NCI-H2107 treated with DMSO at 0.1 percent for 48 hours (cell line): ENCODE data around the gene PSMB11.

Source experiments
- DNase-seq: peaks from one replicate; lab custom pipeline; 2025; ENCODE audit not compliant: unreplicated experiment; lab: John Stamatoyannopoulos, UW

Gene PSMB11

DNA sequence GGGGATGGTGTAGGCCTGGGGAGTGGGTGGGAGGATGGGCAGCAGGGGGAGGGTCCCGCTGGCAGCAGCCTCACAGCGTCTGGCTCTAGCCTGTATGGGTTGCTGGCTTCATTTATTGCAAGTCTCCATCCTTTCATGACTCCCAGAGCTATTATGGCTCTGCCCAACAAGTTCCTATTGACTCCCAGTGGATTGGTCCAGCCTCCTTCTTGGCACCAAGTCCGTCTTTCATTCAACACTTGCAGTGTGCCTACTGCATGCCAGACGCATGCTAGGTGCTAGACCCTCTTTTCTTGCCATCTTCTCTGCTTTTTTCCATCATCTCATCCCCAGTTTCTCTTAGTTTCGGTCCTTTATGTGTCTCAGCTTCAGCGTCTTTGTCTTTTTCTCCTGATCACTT, 1.1 kb downstream of the PSMB11 start:
- no peak for DNase-seq

DNA sequence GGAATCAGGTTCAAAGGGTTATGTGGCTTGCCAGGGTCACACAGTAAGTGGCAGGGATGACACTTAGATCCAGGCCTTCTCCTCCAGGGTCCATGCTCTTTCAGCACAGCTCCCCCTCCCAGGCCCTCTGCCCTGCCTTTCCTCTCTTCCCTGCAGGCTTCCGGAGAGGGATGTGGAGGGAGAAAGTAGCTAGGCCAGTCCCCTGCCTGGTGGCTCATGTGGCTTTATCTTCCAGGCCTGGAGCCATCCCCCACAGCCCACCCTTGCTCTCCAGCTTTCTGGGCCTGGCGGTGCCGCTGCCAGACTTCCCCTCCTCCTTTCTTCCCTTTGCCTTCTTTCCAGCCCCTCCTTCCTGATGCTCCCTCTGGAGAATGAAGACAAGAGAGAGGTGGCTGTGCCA, 1.7 kb downstream of the PSMB11 start:
- DNase-seq, result no peak

DNA sequence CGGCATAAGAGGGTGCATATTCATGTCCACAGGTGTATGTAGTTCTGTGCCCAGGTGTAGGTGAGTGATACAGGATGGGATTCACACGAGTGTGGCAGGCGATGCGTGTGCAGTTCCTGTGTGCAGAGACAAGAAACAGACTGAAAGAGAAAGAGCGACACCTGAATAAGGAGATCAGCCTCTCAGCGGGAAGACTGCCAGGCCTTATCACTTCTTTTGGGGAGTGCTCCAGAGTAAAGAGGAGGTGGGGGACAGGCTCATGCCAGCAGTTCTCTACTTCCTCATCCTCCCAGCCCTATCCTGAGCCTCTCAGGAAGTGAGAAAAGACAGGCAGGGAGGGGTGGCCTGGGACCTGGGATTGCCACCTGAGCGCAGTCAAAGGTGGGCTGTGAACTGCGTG, 2.8 kb downstream of the PSMB11 start:
- DNase-seq, result no peak

DNA sequence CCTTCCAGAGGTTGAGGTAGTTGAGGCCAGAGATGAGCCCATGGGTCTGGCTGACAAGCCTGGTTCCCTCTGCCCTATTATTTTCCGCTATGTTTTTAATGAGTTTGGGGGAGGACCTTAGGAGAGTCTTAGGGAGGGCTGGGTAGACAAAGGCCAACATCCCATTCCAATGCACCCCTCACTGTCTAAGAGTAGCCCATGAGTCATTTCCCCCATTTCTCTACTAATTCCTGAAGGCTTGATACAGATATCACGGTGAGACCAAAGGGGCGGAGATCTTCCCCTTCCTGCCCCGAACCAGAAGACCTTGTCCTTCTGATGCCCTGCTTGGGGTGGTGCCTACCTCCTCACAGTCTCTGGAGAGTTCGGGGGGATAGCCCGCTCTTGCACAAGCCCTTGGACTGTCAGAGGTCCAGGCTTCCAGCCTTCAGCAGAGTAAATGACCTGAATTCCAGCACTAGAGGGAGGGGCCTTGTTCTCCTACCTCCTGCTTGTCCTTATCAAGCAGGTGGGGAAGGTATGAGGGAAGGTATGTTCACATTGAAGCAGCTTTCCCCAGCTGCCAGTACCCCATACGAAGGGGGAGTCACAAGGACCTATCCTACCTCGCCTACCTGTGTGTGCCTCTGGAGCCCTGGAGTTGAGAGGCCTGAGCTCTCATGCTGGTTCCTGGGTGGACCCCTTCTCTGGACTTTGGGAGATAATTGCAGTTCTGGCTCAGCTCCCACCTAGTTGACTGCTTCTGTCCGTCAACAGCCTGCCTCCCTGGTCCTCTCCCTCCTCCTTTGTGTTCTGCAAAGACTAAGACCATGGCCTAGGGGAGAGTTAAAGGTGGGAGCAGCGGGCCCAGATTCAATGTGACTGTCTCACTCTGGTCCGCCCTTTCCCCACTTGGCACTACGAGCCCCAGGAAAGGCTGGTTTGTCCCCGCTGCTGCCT, 3.7 kb downstream of the PSMB11 start:
- DNase-seq, result no peak

DNA sequence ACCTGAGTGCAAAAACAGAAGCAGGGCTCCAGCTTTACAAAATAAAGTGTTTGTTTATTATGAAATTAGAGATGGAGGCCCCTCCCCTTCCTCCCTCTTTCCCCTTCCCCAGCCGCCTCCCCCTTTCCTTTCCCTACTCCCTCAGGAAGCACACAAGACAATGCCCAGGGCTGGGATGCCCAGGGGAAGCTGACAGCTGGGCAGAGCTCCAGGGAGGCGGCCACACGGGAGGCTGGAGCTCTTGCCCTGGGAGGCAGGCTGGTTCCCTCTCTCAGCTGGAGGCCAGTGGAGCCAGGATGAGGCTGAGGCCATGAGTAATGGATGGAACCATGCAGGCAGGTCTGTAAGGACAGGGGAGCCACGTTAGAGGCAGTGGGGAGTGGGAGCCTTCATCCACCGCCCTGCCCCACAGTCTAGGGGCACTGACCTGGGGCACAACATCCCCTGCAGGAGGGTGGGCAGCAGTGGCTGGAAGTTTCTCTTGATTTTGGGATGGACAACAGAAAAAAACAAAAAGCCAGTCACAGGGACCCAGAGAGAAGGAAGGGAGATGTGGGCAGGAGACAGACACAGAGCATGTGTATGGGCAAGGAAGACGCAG, 5.1 kb downstream of the PSMB11 start:
- DNase-seq, result no peak

DNA sequence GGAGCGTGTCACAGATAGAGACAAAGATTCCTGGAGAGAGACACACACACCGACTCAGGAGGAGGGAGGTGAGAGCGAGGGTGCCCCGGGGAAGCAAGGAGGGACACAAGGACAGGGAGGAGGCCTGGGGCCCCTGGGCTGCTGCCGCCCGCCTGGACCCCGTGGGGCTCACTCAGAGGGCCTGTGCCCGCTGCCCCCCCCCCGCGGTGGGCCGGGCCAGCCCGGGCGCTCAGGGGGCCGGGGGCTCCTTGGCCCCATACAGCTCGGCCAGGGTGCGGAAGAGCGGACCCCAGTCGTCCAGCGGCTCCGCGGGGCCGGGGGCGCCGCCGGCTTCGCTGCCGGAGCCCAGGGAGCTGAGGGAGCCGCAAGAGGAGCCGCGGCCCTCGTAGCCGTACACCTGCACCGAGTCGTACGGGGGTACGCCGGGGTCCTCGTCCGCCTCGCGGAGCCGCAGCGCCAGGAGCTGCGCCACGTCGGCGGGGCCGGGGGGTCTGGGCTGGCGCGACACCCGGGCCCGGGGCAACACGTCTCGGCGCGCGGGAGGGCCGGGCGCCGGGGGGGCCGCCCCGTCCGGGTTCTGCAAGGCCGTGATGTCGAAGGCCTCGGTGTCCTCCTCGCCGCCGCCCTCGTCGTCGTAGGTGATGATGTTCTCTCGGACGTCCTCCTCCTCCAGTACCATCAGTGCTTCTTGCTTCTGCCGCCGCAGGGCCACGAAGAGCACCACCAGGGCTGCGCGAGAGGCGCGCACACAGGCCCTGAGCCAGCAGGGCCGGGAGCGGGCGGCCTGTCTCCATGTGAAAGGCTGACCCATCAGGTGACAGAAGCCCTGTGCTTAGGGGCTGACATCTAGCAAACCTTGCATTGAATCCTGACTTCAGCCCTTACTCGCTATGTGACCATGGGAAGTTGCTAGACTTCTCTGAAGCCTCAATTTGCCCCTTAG, 6.0 kb downstream of the PSMB11 start:
- no peak for DNase-seq

DNA sequence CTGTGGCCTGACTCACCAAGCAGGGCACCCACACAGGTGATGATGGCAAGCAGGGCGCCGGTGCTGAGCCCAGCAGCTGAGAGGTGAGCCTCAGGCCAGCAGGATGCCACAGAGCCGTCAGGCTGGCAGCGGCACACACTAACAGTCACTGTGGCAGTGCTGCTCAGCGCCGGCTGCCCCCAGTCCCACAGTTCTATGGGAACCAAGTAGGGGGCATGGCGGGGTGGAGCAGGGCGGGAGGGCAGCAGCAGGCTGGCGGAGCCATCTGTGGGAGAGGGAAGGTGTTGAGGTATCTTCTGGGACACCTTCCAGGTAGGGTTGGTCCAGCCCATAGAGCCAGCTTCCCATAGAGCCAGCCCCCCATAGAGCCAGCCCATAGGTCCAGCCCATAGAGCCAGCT, 7.0 kb downstream of the PSMB11 start:
- no peak for DNase-seq

DNA sequence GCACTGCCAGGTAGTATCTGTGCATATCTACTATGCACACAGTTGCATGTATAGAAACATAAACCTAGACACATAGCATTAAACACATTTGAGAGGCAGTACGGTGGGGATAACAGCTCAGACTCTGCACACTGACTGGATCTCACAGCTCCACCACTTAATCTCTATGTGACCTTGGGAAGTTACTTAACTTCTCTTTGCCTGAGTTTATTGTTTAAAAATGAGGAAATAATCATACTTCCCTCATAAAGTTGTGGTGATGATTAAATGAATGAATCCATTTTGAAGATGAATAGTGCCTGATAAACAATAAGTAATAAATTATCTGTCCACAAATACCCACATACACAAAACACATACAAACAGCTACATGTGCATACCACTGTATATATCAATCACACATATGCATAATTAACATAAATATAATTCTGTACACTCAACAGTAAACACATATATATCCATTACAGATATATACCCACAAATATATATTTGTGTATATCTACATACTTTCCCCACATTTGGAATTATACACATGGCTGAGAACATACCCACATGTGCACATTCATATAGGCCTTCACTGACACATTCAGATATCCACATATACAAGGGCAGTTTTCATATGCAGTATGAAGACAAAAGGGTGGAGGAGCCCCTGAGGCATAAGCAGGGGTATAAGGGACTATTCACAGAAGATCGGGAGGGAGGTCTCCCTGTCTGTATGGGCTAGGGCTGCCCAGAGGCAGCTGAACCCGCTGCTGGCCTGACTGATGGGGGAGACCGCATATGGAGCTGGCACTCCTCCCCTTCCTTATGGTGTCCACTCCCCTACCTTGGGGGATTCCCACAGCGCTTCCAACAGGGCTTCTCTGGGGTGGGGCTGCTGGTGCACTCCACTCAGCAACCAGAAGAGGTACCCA, 9.4 kb downstream of the PSMB11 start:
- DNase-seq, result no peak

DNA sequence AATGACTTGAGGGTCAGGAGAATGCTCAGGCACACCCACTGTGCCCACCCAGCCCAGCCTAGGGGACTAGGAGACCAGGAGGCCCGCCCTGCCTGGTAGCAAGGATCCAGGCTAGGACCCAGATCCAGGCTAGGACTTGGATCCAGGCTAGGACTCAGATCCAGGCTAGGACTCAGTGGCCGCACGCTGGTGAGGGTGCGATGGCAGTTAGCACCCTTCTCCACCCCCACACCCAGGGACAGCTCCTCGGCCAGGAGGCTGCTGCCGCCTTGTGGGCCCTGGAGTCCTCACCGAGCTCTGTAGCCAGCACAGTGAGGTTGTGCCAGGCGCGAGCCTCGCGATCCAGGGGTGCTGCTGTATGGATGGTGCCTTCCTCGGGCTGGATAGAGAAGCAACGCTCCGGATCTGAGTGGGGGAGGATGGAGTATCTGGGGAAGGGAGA, 10.2 kb downstream of the PSMB11 start:
- no peak for DNase-seq

DNA sequence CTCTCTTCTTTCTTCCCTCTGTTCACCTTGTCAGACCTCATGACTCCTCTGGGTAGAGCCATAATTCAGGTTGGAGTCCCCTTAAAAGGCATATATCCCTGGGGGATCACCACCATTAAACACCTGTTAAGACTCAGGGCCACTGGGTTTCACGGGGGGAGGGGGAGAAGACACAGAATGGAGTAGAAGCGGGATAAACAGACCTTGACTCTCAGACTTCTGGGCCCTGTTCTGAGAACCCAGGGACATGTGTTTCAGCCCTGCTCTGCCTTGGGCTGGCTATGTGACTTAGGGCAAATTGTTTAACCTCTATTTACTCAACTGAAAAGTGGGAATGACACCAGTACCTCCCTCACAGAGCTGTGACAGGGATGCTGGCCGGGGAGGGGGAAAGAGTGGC, 10.7 kb downstream of the PSMB11 start:
- no peak for DNase-seq

DNA sequence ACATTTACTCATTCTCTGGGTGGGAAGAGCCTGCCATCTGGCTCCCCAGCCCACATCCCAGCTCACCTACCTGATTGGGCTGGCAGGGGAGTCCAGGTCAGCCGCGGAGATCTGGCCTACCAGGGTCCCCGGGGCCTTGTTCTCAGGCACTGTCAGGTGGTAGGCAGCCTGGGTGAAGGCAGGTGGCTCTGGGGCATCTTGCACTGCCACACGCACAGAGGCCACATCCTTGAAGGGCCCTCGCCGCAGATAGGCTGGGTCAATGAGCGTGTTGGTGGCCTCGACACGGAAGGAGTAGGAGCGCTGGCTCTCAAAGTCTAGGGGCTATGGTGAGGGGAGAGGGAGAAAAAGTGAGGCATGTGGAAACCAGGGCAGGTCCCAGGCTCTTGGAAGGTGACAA, 11.4 kb downstream of the PSMB11 start:
- DNase-seq, result no peak

DNA sequence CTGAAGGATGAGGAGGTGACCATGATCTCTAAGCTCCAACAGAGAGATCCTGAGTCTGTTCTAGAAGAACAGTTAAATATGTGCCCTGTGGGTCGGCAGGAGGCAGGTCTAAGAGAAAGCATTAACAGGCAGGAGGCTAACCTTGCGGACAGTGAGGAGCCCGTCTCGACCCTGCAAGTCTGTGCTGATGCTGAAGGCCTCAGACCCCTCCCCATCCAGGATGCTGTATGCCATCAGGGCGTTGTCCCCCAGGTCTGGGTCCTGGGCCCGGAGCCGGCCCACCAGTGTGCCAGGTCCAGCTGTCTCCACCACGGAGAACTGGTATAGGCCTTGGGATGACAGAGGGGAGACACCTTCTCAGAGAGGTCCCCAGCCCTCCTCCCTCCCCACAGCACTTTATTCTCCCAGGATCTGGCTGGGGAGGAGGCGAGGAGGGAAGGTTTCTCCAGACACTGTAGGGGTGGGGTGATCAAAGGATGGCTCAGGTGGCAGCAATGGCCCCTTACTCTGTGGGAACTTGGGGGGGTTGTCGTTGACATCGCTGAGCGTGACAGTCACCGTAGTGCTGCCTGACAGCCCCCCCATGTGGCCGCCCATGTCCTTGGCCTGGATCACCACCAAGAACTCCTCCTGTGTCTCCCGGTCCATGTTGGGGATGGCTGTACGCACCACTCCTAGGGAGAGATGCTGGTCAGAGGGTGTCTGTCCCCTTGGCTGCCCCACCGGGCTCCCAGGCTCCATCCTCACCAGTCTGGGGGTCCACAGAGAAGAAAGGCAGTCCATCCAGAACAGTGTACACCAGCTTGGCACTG, 12.2 kb downstream of the PSMB11 start:
- DNase-seq, result no peak

DNA sequence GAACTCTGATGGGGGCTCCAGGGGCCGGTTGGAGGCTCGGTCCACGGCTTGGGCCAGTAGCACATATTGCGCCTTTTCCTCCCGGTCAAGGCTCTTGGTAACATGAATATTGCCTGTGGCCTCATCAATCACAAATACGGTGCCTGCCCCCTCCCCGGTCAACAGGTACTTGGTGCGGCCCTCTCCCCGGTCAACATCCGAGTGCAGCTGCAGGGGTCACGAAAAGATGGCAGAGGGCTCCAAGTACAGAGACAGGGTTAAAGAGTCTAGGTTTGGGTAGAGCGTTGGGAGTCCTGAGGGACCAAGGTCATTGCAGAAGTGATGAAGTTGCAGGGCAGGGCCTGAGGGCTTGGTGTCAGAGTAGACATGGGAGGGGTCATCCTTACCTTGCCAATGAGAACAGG, 13.1 kb downstream of the PSMB11 start:
- DNase-seq, result no peak

DNA sequence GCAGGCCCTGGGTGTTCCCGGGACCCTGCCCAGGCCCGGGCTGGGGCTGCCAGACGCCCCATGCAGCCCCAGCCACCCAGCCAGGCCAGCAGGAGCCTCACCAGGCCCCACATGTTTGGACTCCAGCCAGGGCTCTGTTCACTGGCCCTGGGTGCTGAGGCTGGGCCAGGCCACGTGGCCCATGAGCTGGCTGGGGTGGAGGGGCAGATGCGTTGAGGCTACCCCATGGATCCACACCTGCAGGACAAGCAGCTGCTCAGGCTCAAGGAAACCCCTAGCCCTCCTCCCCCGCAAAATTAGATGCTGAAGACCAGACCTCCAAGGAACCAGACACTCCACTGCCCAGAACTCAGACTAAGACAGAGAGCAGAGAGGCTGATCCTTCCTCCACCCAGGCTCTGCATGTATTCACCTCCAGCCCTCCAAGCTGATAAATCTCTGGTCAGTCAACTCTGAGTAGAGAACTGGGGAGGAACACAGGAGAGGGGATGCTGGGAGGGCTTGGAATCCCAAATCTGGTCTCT, 13.7 kb downstream of the PSMB11 start:
- no peak for DNase-seq

DNA sequence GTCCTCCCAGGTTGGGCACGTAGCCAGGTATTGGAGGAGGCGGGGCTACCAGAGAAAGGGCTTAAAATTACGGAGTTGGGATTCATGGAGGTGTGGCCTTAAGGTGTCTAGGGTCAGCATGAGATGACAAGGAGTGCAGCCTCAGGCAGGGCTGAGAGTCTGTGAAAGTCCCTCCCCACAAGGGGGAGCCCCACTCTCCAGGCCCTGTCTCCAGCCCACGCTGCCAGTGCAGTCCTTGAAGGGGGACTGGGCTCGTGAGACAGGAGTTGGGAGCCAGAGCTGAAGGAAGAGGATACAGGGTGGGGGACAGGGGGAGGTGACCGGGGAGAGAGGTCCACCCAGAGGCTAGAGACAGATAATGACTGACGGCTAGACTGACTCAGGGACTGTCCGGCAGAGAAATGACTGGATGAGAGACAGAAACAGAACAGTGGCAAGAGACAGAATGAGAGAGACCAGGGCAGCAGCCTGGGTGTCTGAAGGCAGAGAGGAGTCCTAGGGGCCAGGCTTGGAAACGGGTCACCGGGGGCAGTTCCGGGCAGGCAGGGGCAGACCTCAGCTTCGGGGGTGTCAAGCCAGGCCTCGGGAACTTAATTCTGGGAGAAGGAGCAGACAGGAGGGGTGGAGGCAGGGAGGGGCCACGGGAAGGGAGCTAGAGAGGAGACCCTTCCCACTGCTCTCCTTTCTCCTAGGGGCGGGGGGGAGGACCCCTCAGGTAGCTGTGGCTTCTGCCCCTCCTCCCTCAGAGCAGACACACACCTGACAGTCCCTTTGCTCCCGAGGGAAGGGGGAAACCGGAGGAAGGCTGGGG, 14.3 kb downstream of the PSMB11 start:
- DNase-seq, result no peak

DNA sequence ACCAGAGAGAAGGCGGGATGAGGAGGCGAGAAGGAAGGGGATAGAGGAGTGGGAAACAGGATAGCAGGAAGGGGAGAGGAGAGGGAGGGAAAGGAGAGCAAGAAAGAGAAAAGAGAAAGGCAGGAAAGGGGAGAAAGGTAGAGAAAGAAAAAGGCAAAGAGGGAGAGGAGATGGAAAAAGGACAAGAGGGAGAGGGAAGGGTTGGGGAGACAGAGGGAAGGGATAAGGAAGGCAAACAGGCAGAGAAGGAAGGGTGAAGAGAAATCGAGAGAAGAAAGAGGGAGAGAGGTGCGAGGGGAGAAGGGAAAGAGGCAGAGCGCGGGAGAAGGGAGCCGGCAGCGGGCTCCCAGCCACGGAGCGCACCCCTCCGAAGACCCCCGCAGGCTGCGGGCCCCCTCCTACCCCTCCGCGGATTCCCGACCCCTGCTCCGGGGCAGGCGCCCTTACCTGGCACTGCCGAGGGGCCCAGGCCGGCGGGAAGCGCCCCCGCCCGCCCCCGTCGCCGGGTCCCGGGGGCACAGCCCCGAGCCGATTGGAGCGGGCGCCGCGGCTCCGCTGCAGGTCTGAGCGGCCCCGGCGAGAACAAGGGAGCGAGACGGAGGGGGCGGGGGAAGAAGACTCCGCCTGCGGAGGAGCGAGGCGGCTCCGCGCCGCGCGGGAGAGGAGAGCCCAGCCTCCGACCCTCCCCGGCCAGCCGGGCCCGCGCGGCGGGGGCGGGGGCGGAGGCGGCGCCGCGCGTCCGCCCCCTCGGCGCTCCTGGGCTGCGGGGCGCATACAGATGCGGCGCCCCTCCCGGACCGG, 15.1 kb downstream of the PSMB11 start, which contains the start of gene CDH24:
Gene CDH24, minus strand, starts transcription at position 565 of the 801 bp plus-strand sequence. CDS start 1,787 bp downstream, outside the sequence.
- no peak for DNase-seq
